ENCODE results near the gene KCNQ4. TPM values are rescaled to one million over a fixed set of nuclear protein-coding genes. Genes with fewer than 3 reads are reported as not detected.

The KCNQ4 gene
- polyA plus RNA-seq, 1 donor from 2014 or later, result not detected

GRCh38 chr1:40876436-40876761 lies 92.8 kb downstream of the KCNQ4 start:
- no peak overlapping the region for H2AFZ ChIP-seq (ENCODE audit: low read depth, low read length)
- no peak overlapping the region for H3K27ac ChIP-seq (ENCODE audit: low read length)
- no peaks in the 10 kb centered on the region for H3K9me2 ChIP-seq (ENCODE audit: insufficient read depth, low read length)
- H3F3A ChIP-seq (ENCODE audit: insufficient read depth, low read length, poor library complexity, severe bottlenecking), result no peaks in the 10 kb centered on the region
- no peak overlapping the region for H3K4me3 ChIP-seq (ENCODE audit: low read length)
- H3K4me2 ChIP-seq (ENCODE audit: low read length), result no peak overlapping the region
- no peaks in the 10 kb centered on the region for H3K27me3 ChIP-seq (ENCODE audit: insufficient read depth, low read depth, low read length)
- H4K20me1 ChIP-seq (ENCODE audit: insufficient read depth), result no peaks in the 10 kb centered on the region
- no peak overlapping the region for H3K9ac ChIP-seq (ENCODE audit: low read length)
- H3K36me3 ChIP-seq (ENCODE audit: insufficient read depth, low read length), result no peaks in the 10 kb centered on the region
- H3K79me2 ChIP-seq (replicated peaks; ENCODE audit: insufficient read depth, low read length), result no peaks in the 10 kb centered on the region
- H3K9me3 ChIP-seq (ENCODE audit: low read length), result no peaks in the 10 kb centered on the region
- TF ChIP-seq EP300 (conservative IDR thresholded peaks at IDR 0.05; ENCODE audit: poor library complexity, severe bottlenecking) (no peak), POLR2AphosphoS5 (IDR thresholded peaks at IDR 0.05) (no peak), CTCF (IDR thresholded peaks at IDR 0.05; ENCODE audit: poor library complexity, severe bottlenecking) (no peak), SMC3 (conservative IDR thresholded peaks at IDR 0.05; ENCODE audit: poor library complexity) (no peak), EZH2 (IDR thresholded peaks at IDR 0.05; ENCODE audit: borderline replicate concordance, insufficient read depth, low read length, poor library complexity, severe bottlenecking) (no peak), RAD21 (conservative IDR thresholded peaks at IDR 0.05) (no peak), REST (IDR thresholded peaks at IDR 0.05; ENCODE audit: borderline replicate concordance) (no peak), TAF1 (IDR thresholded peaks at IDR 0.05; ENCODE audit: low read depth) (no peak), MXI1 (conservative IDR thresholded peaks at IDR 0.05; ENCODE audit: poor library complexity, severe bottlenecking) (no peak)

- H3K79me2 ChIP-seq (replicated peaks; ENCODE audit: insufficient read depth, low read length), result no peaks in the 10 kb centered on the region
- H3K9ac ChIP-seq (ENCODE audit: low read length), result no peak overlapping the region
- H4K20me1 ChIP-seq (ENCODE audit: insufficient read depth), result no peaks in the 10 kb centered on the region
Measured at GRCh38 chr1:40876891-40877290, 93.3 kb downstream of the KCNQ4 start.

GRCh38 chr1:40877698-40878097 lies 94.1 kb downstream of the KCNQ4 start:
- Histone ChIP-seq H3K9me3 (ENCODE audit: low read length) (no peaks in the 10 kb centered on the region), H3K4me3 (ENCODE audit: low read length) (no peak overlapping the region), H3K9me2 (ENCODE audit: insufficient read depth, low read length) (no peaks in the 10 kb centered on the region), H3F3A (ENCODE audit: insufficient read depth, low read length, poor library complexity, severe bottlenecking) (no peaks in the 10 kb centered on the region), H4K20me1 (ENCODE audit: insufficient read depth) (no peaks in the 10 kb centered on the region), H3K9ac (ENCODE audit: low read length) (no peak overlapping the region), H3K36me3 (ENCODE audit: insufficient read depth, low read length) (no peaks in the 10 kb centered on the region), H3K27me3 (ENCODE audit: insufficient read depth, low read depth, low read length) (no peaks in the 10 kb centered on the region), H3K4me2 (ENCODE audit: low read length) (no peak overlapping the region), H3K27ac (ENCODE audit: low read length) (no peak overlapping the region), H3K79me2 (replicated peaks; ENCODE audit: insufficient read depth, low read length) (no peaks in the 10 kb centered on the region), H2AFZ (ENCODE audit: low read depth, low read length) (no peak overlapping the region)
- TF ChIP-seq TAF1 (IDR thresholded peaks at IDR 0.05; ENCODE audit: low read depth) (no peak), EZH2 (IDR thresholded peaks at IDR 0.05; ENCODE audit: borderline replicate concordance, insufficient read depth, low read length, poor library complexity, severe bottlenecking) (no peak), RAD21 (conservative IDR thresholded peaks at IDR 0.05) (no peak), REST (IDR thresholded peaks at IDR 0.05; ENCODE audit: borderline replicate concordance) (no peak), POLR2AphosphoS5 (IDR thresholded peaks at IDR 0.05) (no peak), MXI1 (conservative IDR thresholded peaks at IDR 0.05; ENCODE audit: poor library complexity, severe bottlenecking) (no peak), SMC3 (conservative IDR thresholded peaks at IDR 0.05; ENCODE audit: poor library complexity) (no peak)

More at GRCh38 chr1:40876891-40877290, 93.3 kb downstream of the KCNQ4 start:
- Histone ChIP-seq H3K4me3 (ENCODE audit: low read length) (no peak overlapping the region), H3K9me3 (ENCODE audit: low read length) (no peaks in the 10 kb centered on the region), H3K36me3 (ENCODE audit: insufficient read depth, low read length) (no peaks in the 10 kb centered on the region), H2AFZ (ENCODE audit: low read depth, low read length) (no peak overlapping the region), H3K27ac (ENCODE audit: low read length) (no peak overlapping the region), H3K9me2 (ENCODE audit: insufficient read depth, low read length) (no peaks in the 10 kb centered on the region), H3K4me2 (ENCODE audit: low read length) (no peak overlapping the region), H3K27me3 (ENCODE audit: insufficient read depth, low read depth, low read length) (no peaks in the 10 kb centered on the region), H3F3A (ENCODE audit: insufficient read depth, low read length, poor library complexity, severe bottlenecking) (no peaks in the 10 kb centered on the region)
- TF ChIP-seq MXI1 (conservative IDR thresholded peaks at IDR 0.05; ENCODE audit: poor library complexity, severe bottlenecking) (no peak), POLR2AphosphoS5 (IDR thresholded peaks at IDR 0.05) (no peak)
